GM21390 (cell line): ENCODE measurements around the gene PFKFB4.
"Not testable (repeated sequence)": the region's sequence is repeated elsewhere in the genome, so short reads cannot be mapped to it uniquely, and the experiment has no call there.

ENCODE experiments used
- ATAC-seq: cut with Tn5 transposase; IDR thresholded peaks from one replicate; pipeline ENCODE4 v1.9.1; 2021; ENCODE audit not compliant: unreplicated experiment

Gene PFKFB4

GRCh38 chr3:48535578-48535977 is 21.0 kb downstream of the PFKFB4 start:
- no peak for ATAC-seq

GRCh38 chr3:48532977-48533337 is 23.6 kb downstream of the PFKFB4 start:
- no peak for ATAC-seq

GRCh38 chr3:48532271-48532976 is 24.2 kb downstream of the PFKFB4 start:
- no peak for ATAC-seq

DNA sequence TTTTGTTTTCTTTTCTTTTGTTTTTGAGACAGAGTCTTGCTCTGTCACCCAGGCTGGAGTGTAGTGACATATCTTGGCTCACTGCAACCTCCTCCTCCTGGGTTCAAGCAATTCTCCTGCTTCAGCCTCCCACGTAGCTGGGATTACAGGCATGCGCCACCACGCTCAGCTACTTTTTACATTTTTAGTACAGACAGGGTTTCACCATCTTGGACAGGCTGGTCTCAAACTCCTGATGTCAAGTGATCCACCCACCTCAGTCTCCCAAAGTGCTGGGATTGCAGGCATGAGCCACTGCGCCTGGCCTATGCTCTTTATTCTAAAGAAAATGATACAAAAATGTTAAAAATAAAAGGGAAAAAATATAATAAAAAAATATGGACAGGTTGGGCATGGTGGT is 25.9 kb downstream of the PFKFB4 start:
- ATAC-seq: not testable (repeated sequence)

- no peak for ATAC-seq
Observed at GRCh38 chr3:48528754-48529153, 27.8 kb downstream of the PFKFB4 start.

- ATAC-seq: no peak
Observed at GRCh38 chr3:48528048-48528447, 28.6 kb downstream of the PFKFB4 start.

DNA sequence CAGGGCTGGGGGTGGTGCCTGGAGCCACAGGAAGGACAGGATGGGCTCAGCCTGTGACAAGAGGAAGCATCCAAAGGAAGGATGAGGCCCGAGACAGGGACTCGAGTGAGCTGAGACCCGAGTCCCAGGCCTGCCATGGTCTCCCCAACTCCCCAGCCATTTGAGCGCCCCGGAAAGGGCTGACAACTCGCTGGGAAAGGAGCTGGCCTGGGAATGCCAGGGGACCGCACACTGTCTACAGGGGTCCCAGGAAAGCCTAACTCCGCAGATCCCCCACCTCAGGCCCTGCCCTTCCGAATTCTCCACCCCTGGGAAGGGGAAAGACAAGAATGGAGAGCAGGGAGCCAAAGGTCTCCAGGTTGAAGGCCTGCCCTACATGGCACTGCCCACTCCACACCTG is 31.6 kb downstream of the PFKFB4 start:
- ATAC-seq: no peak

DNA sequence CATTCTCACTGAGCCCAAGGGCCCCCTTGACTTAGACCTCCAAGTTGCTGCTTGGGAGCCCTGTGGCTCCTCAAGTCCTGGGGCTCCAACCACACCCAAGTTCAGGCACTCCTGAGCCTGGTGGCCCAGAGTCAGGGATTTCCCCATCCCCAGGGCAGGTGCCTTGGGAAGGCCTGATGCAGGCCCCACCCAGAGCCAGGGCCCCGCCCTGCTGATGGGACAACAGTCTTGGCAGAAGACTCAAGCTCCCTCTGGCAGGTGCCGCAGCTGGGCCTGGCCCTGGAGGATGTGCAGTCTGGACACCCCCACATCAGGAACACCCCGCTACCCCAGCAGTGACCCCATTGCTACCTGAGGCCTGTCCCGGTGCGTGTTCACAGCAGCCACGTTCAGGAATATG is 35.0 kb downstream of the PFKFB4 start:
- ATAC-seq: no peak

- no peak for ATAC-seq
Observed at GRCh38 chr3:48519277-48519643, 37.3 kb downstream of the PFKFB4 start.

DNA sequence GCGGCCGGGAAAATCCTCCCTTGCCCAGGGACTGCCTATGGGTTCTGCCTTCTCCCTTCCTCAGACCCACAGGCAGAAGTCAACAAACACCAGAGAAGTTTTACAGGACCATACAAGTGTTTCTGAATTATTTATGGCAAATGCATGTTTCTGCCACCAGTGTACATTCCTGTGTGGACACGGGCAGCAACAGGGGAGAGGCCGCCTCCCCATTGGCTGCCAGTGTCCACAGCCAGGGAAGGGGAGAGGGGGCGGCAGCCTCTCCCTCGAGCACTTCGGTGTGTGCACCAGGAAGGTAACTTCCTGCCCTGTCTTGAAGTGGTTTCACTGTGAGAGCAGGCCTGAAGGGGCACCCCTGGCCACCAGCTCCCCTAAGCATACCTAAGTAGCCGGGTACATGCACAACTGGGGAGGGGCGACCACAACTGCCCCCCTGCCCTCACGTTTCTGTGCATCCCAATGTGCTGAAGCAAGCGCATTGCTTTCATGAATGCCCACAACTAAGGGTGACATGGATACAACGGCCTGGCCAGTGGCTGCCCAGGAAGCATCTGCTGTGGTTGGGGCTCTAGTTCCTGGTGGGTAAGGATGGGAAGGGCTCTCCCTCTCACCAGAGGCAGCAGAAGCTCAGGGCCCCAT is 37.8 kb downstream of the PFKFB4 start:
- ATAC-seq: no peak

DNA sequence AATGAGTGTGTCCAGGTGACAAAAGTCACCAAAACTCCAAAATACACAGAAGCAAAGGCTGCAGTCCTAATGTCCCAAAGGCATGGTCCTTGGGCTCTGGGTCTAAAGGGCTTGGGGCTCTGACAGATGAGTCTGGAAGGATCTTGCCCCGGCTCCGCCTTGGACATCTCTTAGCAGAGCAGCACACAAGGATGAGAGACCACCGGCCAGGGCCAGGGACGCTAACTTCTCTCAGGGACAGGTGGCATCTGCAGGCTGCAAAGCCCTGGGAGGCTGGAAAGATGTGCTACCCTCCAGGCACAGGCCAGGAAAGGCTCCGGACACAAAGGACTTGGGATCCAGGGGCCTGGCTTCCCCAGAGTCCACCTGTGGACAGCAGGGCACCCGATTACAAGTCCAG is 38.5 kb downstream of the PFKFB4 start:
- no peak for ATAC-seq

DNA sequence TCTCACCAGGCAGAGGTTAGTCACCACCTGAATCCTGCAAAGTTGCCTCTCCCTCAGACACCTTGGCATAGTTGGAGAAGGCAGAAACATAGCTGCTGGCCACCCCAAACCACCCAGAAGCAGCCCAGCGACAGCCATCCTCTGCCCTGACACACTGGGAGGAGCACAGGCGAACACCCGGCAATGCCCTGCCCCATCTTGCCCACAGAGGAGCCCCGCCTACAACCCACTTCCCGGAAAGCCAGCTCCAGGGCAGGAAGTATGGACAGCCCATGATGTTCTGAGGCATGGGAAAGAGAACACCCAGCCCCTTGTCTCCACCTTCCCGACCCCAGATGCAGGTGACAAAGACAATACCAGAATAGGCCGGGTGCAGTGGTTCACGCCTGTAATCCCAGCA is 40.0 kb downstream of the PFKFB4 start:
- no peak for ATAC-seq

DNA sequence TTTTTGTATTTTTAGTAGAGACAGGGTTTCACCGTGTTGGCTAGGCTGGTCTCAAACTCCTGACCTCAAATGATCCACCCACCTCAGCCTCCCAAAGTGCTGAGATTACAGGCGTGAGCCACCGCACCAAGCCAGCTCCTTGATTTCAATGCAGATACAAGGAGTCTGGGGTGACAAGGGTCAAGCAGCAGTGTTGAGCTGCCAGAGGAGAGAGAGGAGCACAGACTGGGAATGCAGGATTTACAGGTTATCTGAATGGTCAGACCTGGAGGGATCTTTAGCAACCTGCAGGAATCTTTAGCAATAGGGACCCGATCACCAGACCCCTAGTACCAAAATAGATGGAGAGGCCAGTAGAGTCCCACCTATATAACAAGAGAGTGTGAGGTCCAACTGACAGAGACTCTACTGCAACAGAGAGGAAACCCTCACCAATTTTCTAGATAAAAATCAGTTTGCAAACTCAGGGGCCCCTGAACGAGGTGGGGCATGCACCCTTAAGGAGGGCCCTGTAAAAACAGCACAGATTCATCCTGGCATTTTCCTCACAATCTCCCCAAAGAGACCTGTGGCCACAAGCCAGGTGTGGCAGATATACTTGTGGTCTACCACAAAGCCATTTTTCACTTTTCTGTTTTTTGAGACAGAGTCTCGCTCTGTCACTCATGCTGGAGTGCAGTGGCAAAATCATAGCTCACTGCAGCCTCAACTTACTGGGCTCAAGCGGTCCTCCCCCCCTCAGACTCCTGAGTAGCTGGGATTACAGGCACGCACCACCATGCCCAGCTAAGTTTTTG is 42.0 kb downstream of the PFKFB4 start:
- no peak for ATAC-seq

GRCh38 chr3:48511551-48511950 is 45.1 kb downstream of the PFKFB4 start:
- ATAC-seq: no peak

DNA sequence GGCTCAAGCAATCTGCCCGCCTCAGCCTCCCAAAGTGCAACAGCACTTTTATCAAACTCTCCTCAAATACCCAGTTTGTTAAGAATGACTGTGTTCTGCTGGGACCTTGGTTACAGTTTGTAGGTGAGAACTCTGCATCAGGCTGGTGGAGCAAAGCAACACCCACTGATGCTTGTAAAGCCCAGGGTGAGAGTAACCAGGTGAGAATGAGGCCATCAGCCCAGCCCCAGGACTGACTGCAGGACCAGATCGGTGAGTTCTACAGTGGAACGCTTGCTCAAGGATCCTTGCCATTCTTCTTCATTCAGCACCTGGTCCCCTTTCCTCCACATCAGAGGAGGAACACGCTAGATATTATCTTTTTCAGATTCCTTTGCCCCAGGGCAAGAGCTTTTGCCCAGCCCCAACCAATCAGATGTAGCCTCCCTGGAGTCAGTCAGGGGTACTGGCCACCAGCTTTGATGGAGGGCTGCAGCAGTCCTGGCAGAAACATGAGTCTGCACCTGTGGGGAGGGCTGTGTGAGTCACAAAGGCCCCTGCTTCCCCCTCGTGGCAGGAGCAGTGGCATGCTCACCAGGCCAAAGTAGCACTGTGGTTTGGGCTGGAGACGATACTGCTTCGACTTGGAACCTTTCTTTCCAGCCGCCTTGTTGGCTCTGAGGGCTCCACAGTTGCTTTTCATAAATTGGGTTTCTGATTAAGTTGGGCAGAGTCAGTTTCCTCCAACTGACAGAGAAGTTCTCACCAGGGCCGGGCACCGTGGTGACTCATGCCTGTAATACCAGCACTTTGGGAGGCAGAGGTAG is 49.1 kb downstream of the PFKFB4 start:
- peak; percentile 68 for ATAC-seq

DNA sequence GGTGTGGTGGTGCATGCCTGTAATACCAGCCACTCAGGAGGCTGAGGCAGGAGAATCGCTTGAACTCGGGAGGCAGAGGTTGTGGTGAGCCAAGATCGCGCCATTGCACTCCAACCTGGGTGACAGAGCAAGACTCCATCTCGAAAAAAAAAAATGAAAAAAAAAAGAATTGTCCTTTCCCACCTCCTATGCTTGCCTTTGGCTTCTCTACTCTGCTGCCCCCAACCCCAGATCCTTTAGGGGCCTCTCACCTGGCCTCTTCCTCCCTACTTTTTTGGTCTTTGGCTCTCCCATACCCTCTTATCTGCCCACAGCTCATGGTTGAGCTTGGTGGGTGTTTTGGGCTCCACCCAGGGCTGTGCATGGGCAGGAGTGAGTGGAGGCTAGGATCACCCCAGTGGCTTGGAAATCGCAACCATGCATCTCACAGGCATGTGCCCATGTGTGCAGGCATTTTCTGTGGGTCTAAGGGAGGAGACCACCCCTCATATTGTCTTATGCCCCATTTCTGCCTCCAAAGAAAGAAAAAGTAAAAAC is 50.6 kb downstream of the PFKFB4 start:
- no peak for ATAC-seq

DNA sequence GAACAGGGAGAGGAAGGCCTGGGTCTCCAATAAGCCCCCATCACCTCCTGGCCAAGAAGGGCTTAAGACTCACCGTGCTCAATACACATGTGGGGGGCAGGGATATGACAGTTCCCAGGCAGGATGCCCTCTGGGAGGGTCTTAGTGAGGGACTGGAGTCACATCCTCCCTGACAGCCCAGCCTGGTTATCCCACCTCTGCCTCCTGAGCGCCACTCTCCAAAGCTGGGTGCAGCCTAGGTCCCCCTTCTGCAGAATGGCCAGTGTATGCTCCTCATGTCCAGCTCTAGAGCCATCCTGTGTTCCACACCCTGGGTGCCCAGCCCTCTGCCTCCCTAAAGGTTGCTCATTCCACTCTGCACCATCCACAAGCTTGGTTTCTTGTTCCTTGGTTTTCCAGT is 51.5 kb downstream of the PFKFB4 start:
- ATAC-seq: no peak

DNA sequence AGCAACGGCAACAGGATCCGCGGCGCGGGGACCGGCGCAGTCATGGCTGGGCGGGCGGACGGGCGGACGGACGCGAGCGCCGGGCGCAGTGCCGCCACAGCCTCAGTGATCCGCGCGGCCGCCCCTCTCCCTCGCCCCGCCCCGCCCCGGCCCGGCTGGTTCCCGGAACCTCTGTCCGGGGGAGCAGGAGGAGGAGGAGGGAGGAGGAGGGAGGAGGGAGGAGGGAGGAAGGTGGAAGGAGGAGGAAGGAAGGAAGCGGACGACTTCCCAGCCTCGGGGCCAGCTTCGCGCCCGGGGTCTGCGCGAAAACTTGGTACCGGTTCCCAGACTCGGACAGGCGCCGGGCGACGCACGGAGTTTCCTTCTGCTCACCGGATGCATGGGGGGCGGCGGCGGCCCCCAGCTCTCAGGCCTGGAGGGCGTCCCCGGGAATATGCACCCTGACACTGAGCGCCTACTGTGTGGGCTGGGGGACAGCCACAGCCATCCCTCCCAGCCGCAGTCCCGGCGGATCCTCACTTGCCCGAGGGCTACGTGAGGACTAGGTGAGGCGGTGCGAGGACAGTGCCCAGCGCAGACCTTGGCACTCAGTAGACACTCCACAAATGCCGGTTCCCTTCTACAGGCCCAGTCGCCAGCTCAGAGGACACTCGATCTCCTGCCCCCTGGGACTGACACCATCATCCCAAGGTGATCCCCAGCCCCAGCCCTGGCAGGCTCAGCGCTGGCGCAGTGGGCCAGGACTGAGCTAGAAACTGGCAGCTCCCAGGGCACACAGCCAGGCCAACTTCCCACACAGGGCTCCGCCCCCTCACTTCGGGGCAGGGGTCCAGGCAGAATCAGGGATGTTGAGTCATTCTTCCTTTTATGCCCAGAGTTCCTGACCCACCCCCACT is 52.3 kb downstream of the PFKFB4 start, which contains the start of gene SHISA5:
Gene SHISA5 (minus strand): TSS at position 124 of the 896 bp plus-strand sequence. CDS start 80 bp downstream, at position 44.
- ATAC-seq: no peak

- no peak for ATAC-seq
Observed at GRCh38 chr3:48503401-48504050, 53.1 kb downstream of the PFKFB4 start.
